Breast epithelium (tissue), 3 donors: ENCODE results near the gene MVB12B.

ENCODE experiments used
- CTCF ChIP-seq, 3 donors: fragments of 450-650 bp; IDR thresholded peaks; one replicate each; pipeline ENCODE4 v1.5.1; 2016 to 2017; ENCODE audit warnings: antibody characterized with exemption in 3 of 3, mild to moderate bottlenecking in 3 of 3, moderate library complexity in 3 of 3
- POLR2A ChIP-seq: fragments of 450-650 bp; IDR thresholded peaks from one replicate; pipeline ENCODE4 v1.6.1; 2016; ENCODE audit warnings: antibody characterized with exemption, mild to moderate bottlenecking, moderate library complexity

- TF ChIP-seq CTCF (IDR thresholded peaks at IDR 0.05) (no peak), POLR2A (no peak)
Measured at GRCh38 chr9:126367616-126368015, 41.0 kb downstream of the MVB12B start.
